H1 (cell line): Measurements from ENCODE around the gene FJX1. TPM values are rescaled to one million over a fixed set of nuclear protein-coding genes. Genes with fewer than 3 reads are reported as not detected.

Experiments used
- CBX5 ChIP-seq: fragments of 300-800, 300-1000 bp; sonication (generic); IDR thresholded peaks from 2 replicates; pipeline ENCODE4 v1.7.1; 2016; ENCODE audit warnings: antibody characterized with exemption, low read length, low read depth
- CHD2 ChIP-seq: IDR thresholded peaks from 2 replicates; pipeline ENCODE4 v1.6.1; 2012; ENCODE audit warnings: low read length, improper control_type of control experiment
- CHD7 ChIP-seq: fragments of 300-600 bp; sonication (generic); IDR thresholded peaks from 2 replicates; pipeline ENCODE4 v1.7.1; 2012; ENCODE audit warnings: low read length, moderate library complexity, mild to moderate bottlenecking, inconsistent platforms; ENCODE audit not compliant: insufficient replicate concordance
- CREB1 ChIP-seq: IDR thresholded peaks from 2 replicates; pipeline ENCODE4 v1.6.1; 2012; ENCODE audit warnings: inconsistent platforms
- GTF2F1 ChIP-seq: IDR thresholded peaks from 2 replicates; pipeline ENCODE4 v1.6.1; 2012; ENCODE audit warnings: low read depth, low read length, improper control_type of control experiment, borderline replicate concordance
- MAX ChIP-seq: IDR thresholded peaks from 2 replicates; pipeline ENCODE4 v1.6.1; 2012; ENCODE audit warnings: inconsistent platforms
- RNF2 ChIP-seq: fragments of 200-900, 300-1000 bp; sonication (generic); IDR thresholded peaks from 2 replicates; pipeline ENCODE4 v1.7.1; 2016; ENCODE audit warnings: borderline replicate concordance, low read depth, mild to moderate bottlenecking, antibody characterized with exemption, low read length; ENCODE audit not compliant: poor library complexity, severe bottlenecking; ENCODE audit errors: missing control alignments
- SIRT6 ChIP-seq: IDR thresholded peaks from one replicate; pipeline ENCODE4 v1.7.1; 2012; ENCODE audit warnings: low read length, inconsistent platforms
- polyA plus RNA-seq, 7 experiments: library from polyadenylated mRNA; depleted of rRNA in 3 of 7; stranded (reverse) in 5 of 7; unstranded in 2 of 7; fragments of >200 nt in 5 of 7; fragments of 200-250 nt in 2 of 7; gene quantifications; 1 replicate in 5 of 7; 2 replicates in 1 of 7; 4 replicates in 1 of 7; pipeline versions ENCODE4 v1.2.1 to v1.2.3, GENCODE V29; 2011 to 2013; ENCODE audit warnings: missing spikeins in 2 of 7, mixed read lengths in 2 of 7
- total RNA-seq: library from RNA; stranded (reverse); fragmentation: NEBNext Ultra II Directional; extraction: Animal tissue kit (Norgen Biotek cat#: 25700); gene quantifications from 2 replicates; pipeline ENCODE4 v1.2.1, GENCODE V29; 2021

Gene FJX1
- total and polyA plus RNA-seq, 2 of the 8 experiments (the other 6 are each of a cell fraction or from before 2014, with no cell fraction given) = 6.3 to 13.3 TPM

DNA sequence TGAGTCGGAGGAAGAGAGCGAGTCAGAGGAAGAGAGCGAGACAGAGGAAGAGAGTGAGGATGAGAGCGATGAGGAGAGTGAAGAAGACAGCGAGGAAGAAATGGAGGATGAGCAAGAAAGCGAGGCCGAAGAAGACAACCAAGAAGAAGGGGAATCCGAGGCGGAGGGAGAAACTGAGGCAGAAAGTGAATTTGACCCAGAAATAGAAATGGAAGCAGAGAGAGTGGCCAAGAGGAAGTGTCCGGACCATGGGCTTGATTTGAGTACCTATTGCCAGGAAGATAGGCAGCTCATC, 45.1 kb downstream of the FJX1 start (continued):
- TF ChIP-seq CHD7 (no peak), CHD2 (no peak), RNF2 (peak; percentile 67), GTF2F1 (no peak), SIRT6 (no peak), CBX5 (no peak), MAX (no peak), CREB1 (no peak)
